ENCODE data around the gene XIST.

XIST gene

DNA sequence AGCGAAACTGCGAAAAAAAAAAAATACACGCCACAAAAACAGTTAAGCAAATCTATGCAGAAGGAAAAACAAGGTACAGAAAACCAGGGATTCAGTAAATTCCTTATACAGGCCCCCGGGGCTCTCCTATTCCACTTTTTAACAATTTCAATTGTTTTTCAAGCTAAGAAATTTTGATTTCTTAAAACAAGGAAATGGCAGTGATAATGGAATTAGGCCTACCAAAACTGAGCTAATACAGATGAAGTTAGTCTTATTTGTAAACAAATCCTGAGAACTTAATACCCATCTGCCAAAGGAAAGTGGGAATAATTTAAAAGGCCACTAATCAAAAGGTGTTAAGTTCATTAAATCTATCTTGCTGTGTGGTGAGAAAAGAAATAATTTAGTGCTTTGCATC, 20.2 kb downstream of the XIST start:
- no peak overlapping the region for H3K4me2 ChIP-seq (ENCODE audit: low read length)

DNA sequence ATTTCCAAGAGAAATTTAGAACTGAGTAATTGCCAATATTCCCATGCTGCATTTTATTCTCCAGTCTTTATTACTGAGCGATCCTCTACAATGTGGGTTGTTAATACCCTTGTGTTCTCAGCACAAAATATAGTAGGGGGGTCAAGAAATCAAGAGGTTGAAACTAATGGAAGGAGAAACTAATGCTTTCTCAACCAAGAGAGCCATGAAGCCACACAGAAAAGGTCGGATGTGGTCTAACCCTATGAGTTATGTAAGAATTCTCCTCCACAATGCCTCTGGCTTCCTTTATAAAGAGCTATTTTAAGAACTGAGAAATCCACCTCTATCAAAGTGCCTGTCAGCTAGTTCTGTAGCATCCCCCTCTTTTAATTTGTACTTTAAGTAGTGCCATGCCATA, 21.0 kb downstream of the XIST start:
- H3K36me3 ChIP-seq (replicated peaks; ENCODE audit: low read depth, low read length): no peaks in the 10 kb centered on the region
- H3K27me3 ChIP-seq (ENCODE audit: low read depth, low read length): peaks cover 4% of the 10 kb centered on the region; the same call in 1 of the 2 replicates
- H4K20me1 ChIP-seq (ENCODE audit: insufficient read depth, low read length): no peaks in the 10 kb centered on the region
- H3K9ac ChIP-seq (ENCODE audit: low read length): no peak overlapping the region
- no peak overlapping the region for H2AFZ ChIP-seq (ENCODE audit: low read depth, low read length)
- no peak overlapping the region for H3K27ac ChIP-seq (ENCODE audit: low read length)
- H3K4me3 ChIP-seq (ENCODE audit: low read length): no peak overlapping the region
- no peak overlapping the region for H3K4me2 ChIP-seq (ENCODE audit: low read length)
- no peaks in the 10 kb centered on the region for H3K79me2 ChIP-seq (ENCODE audit: low read length)
- no peaks in the 10 kb centered on the region for H3K9me3 ChIP-seq (ENCODE audit: insufficient read depth, low read length)
- H3K4me1 ChIP-seq (ENCODE audit: low read length): no peaks in the 10 kb centered on the region
- no peak for TF ChIP-seq EZH2phosphoT487 (IDR thresholded peaks at IDR 0.05; ENCODE audit: low read depth)
- TF ChIP-seq, protein P1, sequence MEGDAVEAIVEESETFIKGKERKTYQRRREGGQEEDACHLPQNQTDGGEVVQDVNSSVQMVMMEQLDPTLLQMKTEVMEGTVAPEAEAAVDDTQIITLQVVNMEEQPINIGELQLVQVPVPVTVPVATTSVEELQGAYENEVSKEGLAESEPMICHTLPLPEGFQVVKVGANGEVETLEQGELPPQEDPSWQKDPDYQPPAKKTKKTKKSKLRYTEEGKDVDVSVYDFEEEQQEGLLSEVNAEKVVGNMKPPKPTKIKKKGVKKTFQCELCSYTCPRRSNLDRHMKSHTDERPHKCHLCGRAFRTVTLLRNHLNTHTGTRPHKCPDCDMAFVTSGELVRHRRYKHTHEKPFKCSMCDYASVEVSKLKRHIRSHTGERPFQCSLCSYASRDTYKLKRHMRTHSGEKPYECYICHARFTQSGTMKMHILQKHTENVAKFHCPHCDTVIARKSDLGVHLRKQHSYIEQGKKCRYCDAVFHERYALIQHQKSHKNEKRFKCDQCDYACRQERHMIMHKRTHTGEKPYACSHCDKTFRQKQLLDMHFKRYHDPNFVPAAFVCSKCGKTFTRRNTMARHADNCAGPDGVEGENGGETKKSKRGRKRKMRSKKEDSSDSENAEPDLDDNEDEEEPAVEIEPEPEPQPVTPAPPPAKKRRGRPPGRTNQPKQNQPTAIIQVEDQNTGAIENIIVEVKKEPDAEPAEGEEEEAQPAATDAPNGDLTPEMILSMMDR (IDR thresholded peaks at IDR 0.05; ENCODE audit: low read depth, low read length): no peak

More for the DNA sequence above, 20.2 kb downstream of the XIST start:
- H3K9me3 ChIP-seq (ENCODE audit: insufficient read depth, low read length): no peaks in the 10 kb centered on the region
- no peaks in the 10 kb centered on the region for H3K79me2 ChIP-seq (ENCODE audit: low read length)
- no peaks in the 10 kb centered on the region for H4K20me1 ChIP-seq (ENCODE audit: insufficient read depth, low read length)
- H3K27me3 ChIP-seq (ENCODE audit: low read depth, low read length): peaks cover 4% of the 10 kb centered on the region; the same call in 1 of the 2 replicates
- no peak overlapping the region for H3K9ac ChIP-seq (ENCODE audit: low read length)
- no peak overlapping the region for H3K27ac ChIP-seq (ENCODE audit: low read length)
- no peaks in the 10 kb centered on the region for H3K4me1 ChIP-seq (ENCODE audit: low read length)
- no peak overlapping the region for H3K4me3 ChIP-seq (ENCODE audit: low read length)
- H3K36me3 ChIP-seq (replicated peaks; ENCODE audit: low read depth, low read length): no peaks in the 10 kb centered on the region
- no peak for TF ChIP-seq EZH2phosphoT487 (IDR thresholded peaks at IDR 0.05; ENCODE audit: low read depth)
- TF ChIP-seq, protein P1 (IDR thresholded peaks at IDR 0.05; ENCODE audit: low read depth, low read length): no peak
- no peak overlapping the region for H2AFZ ChIP-seq (ENCODE audit: low read depth, low read length)

DNA sequence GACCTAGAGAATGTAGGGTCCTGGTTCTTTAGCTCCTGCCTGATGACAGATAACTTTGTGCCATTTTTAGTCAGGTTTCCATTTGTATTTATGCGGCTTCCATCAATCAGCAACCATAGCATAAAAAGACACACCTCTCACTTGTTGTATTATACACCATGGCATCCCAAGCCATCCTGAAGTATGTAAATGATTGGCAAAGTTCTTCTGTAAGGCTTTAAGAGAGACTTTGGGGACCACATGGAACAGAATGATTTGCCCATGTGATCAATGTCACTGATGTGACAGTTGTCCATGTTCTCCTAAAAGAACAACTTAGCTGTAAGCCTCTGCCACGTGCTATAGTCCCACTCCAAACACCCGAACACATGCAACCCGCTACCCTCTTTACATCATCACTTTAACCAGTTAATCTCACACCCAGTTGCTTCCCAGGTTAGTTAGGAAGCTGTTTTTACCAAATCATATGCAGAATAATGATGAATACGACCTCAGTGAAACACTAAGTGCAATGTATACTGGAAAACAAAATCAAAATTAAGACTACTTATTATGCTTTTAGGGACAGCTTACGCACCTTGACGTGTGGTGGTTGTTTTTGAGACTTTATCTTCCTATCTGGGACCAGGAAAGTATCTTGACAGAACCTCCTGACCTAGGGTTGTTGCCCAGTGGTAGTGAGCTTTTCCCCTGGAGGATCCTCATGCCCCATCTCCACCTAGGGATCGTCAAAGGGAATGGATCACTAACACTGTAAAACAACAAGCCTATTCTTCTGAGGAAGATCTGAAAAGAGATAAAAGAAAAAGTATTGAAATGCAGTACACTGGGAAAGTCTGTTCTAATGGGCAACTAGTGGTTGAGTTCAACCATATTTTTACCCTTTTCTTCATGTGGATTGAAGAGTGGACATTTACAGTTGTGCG, 21.8 kb downstream of the XIST start:
- no peaks in the 10 kb centered on the region for H3K79me2 ChIP-seq (ENCODE audit: low read length)
- H3K4me1 ChIP-seq (ENCODE audit: low read length): no peaks in the 10 kb centered on the region
- no peaks in the 10 kb centered on the region for H3K9me3 ChIP-seq (ENCODE audit: insufficient read depth, low read length)
- H3K4me2 ChIP-seq (ENCODE audit: low read length): no peak overlapping the region
- no peak overlapping the region for H2AFZ ChIP-seq (ENCODE audit: low read depth, low read length)
- H3K9ac ChIP-seq (ENCODE audit: low read length): no peak overlapping the region
- no peaks in the 10 kb centered on the region for H3K36me3 ChIP-seq (replicated peaks; ENCODE audit: low read depth, low read length)
- H4K20me1 ChIP-seq (ENCODE audit: insufficient read depth, low read length): no peaks in the 10 kb centered on the region
- H3K27me3 ChIP-seq (ENCODE audit: low read depth, low read length): peaks cover 4% of the 10 kb centered on the region; the same call in 1 of the 2 replicates
- no peak overlapping the region for H3K4me3 ChIP-seq (ENCODE audit: low read length)
- TF ChIP-seq, protein P1 (IDR thresholded peaks at IDR 0.05; ENCODE audit: low read depth, low read length): no peak
- TF ChIP-seq EZH2phosphoT487 (IDR thresholded peaks at IDR 0.05; ENCODE audit: low read depth): no peak
- no peak overlapping the region for H3K27ac ChIP-seq (ENCODE audit: low read length)

DNA sequence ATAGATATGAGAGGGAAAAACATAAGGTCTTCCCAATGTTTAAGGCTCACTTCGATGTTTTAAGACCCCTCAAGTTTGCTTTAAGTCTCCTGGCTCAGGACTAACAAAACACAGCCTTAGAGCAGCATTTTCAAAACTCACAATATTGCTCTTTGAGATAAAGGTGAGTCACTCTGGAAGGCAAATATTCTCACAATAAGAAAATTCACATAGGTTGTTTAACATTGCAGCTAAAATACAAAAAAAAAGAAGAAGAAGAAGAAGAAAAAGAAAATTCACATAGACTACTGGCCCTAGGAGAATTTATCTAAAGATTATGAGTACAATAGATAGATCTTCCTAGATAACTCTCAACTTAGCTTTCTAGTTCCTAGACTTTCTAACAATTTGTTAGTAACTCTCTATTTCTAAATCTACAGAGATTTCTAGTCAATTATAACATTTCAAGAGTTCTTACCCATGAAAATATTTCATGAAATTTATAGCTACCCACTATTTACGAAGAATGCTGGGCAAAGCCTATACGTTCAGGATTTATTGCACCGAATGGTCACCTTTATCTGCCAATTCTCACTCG, 22.5 kb downstream of the XIST start:
- Histone ChIP-seq H3K4me1 (ENCODE audit: low read length) (no peaks in the 10 kb centered on the region), H3K9ac (ENCODE audit: low read length) (no peak overlapping the region), H3K4me3 (ENCODE audit: low read length) (no peak overlapping the region), H4K20me1 (ENCODE audit: insufficient read depth, low read length) (no peaks in the 10 kb centered on the region), H3K27ac (ENCODE audit: low read length) (no peak overlapping the region), H3K36me3 (replicated peaks; ENCODE audit: low read depth, low read length) (no peaks in the 10 kb centered on the region), H3K4me2 (ENCODE audit: low read length) (no peak overlapping the region), H3K27me3 (ENCODE audit: low read depth, low read length) (peaks cover 4% of the 10 kb centered on the region; the same call in 1 of the 2 replicates), H3K79me2 (ENCODE audit: low read length) (no peaks in the 10 kb centered on the region), H2AFZ (ENCODE audit: low read depth, low read length) (no peak overlapping the region), H3K9me3 (ENCODE audit: insufficient read depth, low read length) (no peaks in the 10 kb centered on the region)
- TF ChIP-seq, protein P1 (IDR thresholded peaks at IDR 0.05; ENCODE audit: low read depth, low read length): no peak
- no peak for TF ChIP-seq EZH2phosphoT487 (IDR thresholded peaks at IDR 0.05; ENCODE audit: low read depth)

Measured in OCI-LY3 (cell line).